ENCODE measurements around the gene THPO. TPM values are rescaled to one million over a fixed set of nuclear protein-coding genes. Genes with fewer than 3 reads are reported as not detected.

Gene THPO
- total RNA-seq, 1 experiment from 2014 or later, result not detected

GRCh38 chr3:184386047-184386806, 8.2 kb upstream of the THPO start:
- POLR2A ChIA-PET (ENCODE audit: unreplicated experiment), result interaction anchor here (0.6 kb wide), 1 partner anchor 24 kb away, joined by 10 read pairs; no protein-coding TSS in a partner anchor
- Histone ChIP-seq H3K79me2 (ENCODE audit: low read length) (no peaks in the 10 kb centered on the region), H3K9me3 (ENCODE audit: low read length) (no peaks in the 10 kb centered on the region), H3K27me3 (ENCODE audit: low read length) (peaks cover 25% of the 10 kb centered on the region), H3K9me2 (replicated peaks; ENCODE audit: low read length) (no peaks in the 10 kb centered on the region), H3K36me3 (ENCODE audit: low read depth, low read length) (no peaks in the 10 kb centered on the region), H3K9ac (ENCODE audit: low read length) (no peak overlapping the region), H3K4me1 (ENCODE audit: insufficient read depth, low read length) (no peaks in the 10 kb centered on the region), H3K4me3 (ENCODE audit: low read length) (no peak overlapping the region), H4K20me1 (ENCODE audit: low read length) (no peaks in the 10 kb centered on the region), H3K4me2 (ENCODE audit: low read length) (no peak overlapping the region), H2AFZ (ENCODE audit: low read length) (no peak overlapping the region), H3K27ac (ENCODE audit: low read length) (no peak overlapping the region), H3F3A (ENCODE audit: low read length, unreplicated experiment) (no peaks in the 10 kb centered on the region)
- ATAC-seq (no peak), DNase-seq (no peak)
- CTCF ChIA-PET, result interaction anchor here (0.6 kb wide), 2 partner anchors 9 to 34 kb away, joined by 4 to 10 read pairs; no protein-coding TSS in a partner anchor
- no TSS peak for BruUV-seq (replicated peaks)
- TF ChIP-seq, protein P1, sequence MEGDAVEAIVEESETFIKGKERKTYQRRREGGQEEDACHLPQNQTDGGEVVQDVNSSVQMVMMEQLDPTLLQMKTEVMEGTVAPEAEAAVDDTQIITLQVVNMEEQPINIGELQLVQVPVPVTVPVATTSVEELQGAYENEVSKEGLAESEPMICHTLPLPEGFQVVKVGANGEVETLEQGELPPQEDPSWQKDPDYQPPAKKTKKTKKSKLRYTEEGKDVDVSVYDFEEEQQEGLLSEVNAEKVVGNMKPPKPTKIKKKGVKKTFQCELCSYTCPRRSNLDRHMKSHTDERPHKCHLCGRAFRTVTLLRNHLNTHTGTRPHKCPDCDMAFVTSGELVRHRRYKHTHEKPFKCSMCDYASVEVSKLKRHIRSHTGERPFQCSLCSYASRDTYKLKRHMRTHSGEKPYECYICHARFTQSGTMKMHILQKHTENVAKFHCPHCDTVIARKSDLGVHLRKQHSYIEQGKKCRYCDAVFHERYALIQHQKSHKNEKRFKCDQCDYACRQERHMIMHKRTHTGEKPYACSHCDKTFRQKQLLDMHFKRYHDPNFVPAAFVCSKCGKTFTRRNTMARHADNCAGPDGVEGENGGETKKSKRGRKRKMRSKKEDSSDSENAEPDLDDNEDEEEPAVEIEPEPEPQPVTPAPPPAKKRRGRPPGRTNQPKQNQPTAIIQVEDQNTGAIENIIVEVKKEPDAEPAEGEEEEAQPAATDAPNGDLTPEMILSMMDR (conservative IDR thresholded peaks at IDR 0.05; ENCODE audit: low read depth, low read length), result no peak
- TF ChIP-seq EZH2phosphoT487 (IDR thresholded peaks at IDR 0.05; ENCODE audit: borderline replicate concordance, low read length) (no peak), EZH2 (IDR thresholded peaks at IDR 0.05; ENCODE audit: low read length, unreplicated experiment) (no peak)
- intact Hi-C loops (cut with micrococcal nuclease), result no loop called here

- Histone ChIP-seq H3K79me2 (ENCODE audit: low read length) (no peaks in the 10 kb centered on the region), H3F3A (ENCODE audit: low read length, unreplicated experiment) (no peaks in the 10 kb centered on the region), H3K27me3 (ENCODE audit: low read length) (peaks cover 28% of the 10 kb centered on the region), H3K9ac (ENCODE audit: low read length) (no peak overlapping the region), H3K27ac (ENCODE audit: low read length) (no peak overlapping the region), H3K9me3 (ENCODE audit: low read length) (no peaks in the 10 kb centered on the region), H2AFZ (ENCODE audit: low read length) (no peak overlapping the region), H3K36me3 (ENCODE audit: low read depth, low read length) (no peaks in the 10 kb centered on the region), H4K20me1 (ENCODE audit: low read length) (no peaks in the 10 kb centered on the region), H3K4me3 (ENCODE audit: low read length) (no peak overlapping the region), H3K9me2 (replicated peaks; ENCODE audit: low read length) (no peaks in the 10 kb centered on the region), H3K4me1 (ENCODE audit: insufficient read depth, low read length) (no peaks in the 10 kb centered on the region), H3K4me2 (ENCODE audit: low read length) (no peak overlapping the region)
- BruUV-seq (replicated peaks), result no TSS peak
- ChIA-PET CTCF (interaction anchor here (0.6 kb wide), 1 partner anchor 13 kb away, joined by 11 read pairs; no protein-coding TSS in a partner anchor), POLR2A (ENCODE audit: unreplicated experiment) (no interaction called here)
- DNase-seq (no peak), ATAC-seq (no peak)
- TF ChIP-seq EZH2 (IDR thresholded peaks at IDR 0.05; ENCODE audit: low read length, unreplicated experiment) (no peak), EZH2phosphoT487 (IDR thresholded peaks at IDR 0.05; ENCODE audit: borderline replicate concordance, low read length) (no peak)
- TF ChIP-seq, protein P1 (conservative IDR thresholded peaks at IDR 0.05; ENCODE audit: low read depth, low read length), result no peak
- intact Hi-C loops (cut with micrococcal nuclease), result no loop called here
Observed at GRCh38 chr3:184384856-184385422, 6.9 kb upstream of the THPO start.

DNA sequence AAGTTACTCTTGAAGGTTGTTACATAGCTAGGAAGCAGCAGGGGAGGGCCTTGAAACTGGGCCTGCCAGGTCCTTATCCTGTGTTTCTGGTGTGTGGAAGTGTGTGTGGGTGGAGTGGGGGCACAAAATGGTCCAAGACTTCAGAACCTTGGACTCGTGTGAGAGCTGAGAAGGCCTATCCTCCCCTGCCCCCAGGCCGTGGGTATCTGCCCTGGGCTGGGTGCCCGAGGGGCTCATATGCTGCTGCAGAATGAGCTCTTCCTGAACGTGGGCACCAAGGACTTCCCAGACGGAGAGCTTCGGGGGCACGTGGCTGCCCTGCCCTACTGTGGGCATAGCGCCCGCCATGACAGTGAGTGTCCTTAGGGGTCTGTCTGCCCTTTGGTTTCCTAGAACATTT, 6.3 kb upstream of the THPO start:
- no peak overlapping the region for H3K9ac ChIP-seq (ENCODE audit: low read length)
- CTCF ChIA-PET, result no interaction called here
- H3K4me3 ChIP-seq (ENCODE audit: low read length), result no peak overlapping the region
- H4K20me1 ChIP-seq (ENCODE audit: low read length), result no peaks in the 10 kb centered on the region
- TF ChIP-seq, protein P1 (conservative IDR thresholded peaks at IDR 0.05; ENCODE audit: low read depth, low read length), result no peak
- TF ChIP-seq EZH2phosphoT487 (IDR thresholded peaks at IDR 0.05; ENCODE audit: borderline replicate concordance, low read length) (no peak), EZH2 (IDR thresholded peaks at IDR 0.05; ENCODE audit: low read length, unreplicated experiment) (no peak)
- H3K9me3 ChIP-seq (ENCODE audit: low read length), result no peaks in the 10 kb centered on the region
- no peaks in the 10 kb centered on the region for H3K9me2 ChIP-seq (replicated peaks; ENCODE audit: low read length)
- H3K27ac ChIP-seq (ENCODE audit: low read length), result no peak overlapping the region
- H3F3A ChIP-seq (ENCODE audit: low read length, unreplicated experiment), result no peaks in the 10 kb centered on the region
- no TSS peak for BruUV-seq (replicated peaks)
- no peak overlapping the region for H3K4me2 ChIP-seq (ENCODE audit: low read length)
- DNase-seq (no peak), ATAC-seq (no peak)
- no peaks in the 10 kb centered on the region for H3K36me3 ChIP-seq (ENCODE audit: low read depth, low read length)
- POLR2A ChIA-PET (ENCODE audit: unreplicated experiment), result no interaction called here
- H3K27me3 ChIP-seq (ENCODE audit: low read length), result peaks cover 29% of the 10 kb centered on the region
- intact Hi-C loops (cut with micrococcal nuclease), result no loop called here
- no peak overlapping the region for H2AFZ ChIP-seq (ENCODE audit: low read length)
- H3K4me1 ChIP-seq (ENCODE audit: insufficient read depth, low read length), result no peaks in the 10 kb centered on the region
- no peaks in the 10 kb centered on the region for H3K79me2 ChIP-seq (ENCODE audit: low read length)

Measured in PC-3 (cell line).